ENCODE measurements around the gene TMSB15C. TPM values are rescaled to one million over a fixed set of nuclear protein-coding genes. Genes with fewer than 3 reads are reported as not detected.

The TMSB15C gene
- total RNA-seq, 1 experiment from 2014 or later, result 3.5 TPM

DNA sequence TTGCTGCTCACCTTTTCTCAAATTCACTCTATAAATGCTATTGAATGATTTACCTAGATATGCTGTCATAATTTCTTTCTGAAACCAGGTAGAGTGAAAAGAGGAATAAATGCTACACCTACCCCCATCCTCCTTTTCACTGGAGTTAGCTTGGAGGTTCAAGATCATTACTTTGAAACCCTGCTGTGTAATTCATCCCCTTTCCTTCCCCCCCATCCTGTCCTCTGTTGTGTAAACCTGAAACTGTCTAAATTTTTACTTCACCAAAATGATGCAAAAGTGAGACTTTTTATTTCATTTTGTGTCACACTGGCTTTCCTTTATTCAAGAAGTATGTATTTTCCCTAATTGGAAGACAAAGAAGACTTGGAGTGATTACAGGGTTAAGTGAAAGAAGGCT lies 41.7 kb upstream of the TMSB15C start:
- DNase-seq, result no peak
- TF ChIP-seq EZH2 (IDR thresholded peaks at IDR 0.05; ENCODE audit: low read length, unreplicated experiment), result no peak
- TF ChIP-seq, protein P1, sequence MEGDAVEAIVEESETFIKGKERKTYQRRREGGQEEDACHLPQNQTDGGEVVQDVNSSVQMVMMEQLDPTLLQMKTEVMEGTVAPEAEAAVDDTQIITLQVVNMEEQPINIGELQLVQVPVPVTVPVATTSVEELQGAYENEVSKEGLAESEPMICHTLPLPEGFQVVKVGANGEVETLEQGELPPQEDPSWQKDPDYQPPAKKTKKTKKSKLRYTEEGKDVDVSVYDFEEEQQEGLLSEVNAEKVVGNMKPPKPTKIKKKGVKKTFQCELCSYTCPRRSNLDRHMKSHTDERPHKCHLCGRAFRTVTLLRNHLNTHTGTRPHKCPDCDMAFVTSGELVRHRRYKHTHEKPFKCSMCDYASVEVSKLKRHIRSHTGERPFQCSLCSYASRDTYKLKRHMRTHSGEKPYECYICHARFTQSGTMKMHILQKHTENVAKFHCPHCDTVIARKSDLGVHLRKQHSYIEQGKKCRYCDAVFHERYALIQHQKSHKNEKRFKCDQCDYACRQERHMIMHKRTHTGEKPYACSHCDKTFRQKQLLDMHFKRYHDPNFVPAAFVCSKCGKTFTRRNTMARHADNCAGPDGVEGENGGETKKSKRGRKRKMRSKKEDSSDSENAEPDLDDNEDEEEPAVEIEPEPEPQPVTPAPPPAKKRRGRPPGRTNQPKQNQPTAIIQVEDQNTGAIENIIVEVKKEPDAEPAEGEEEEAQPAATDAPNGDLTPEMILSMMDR (conservative IDR thresholded peaks at IDR 0.05; ENCODE audit: low read depth, low read length), result no peak
- TF ChIP-seq EZH2phosphoT487 (IDR thresholded peaks at IDR 0.05; ENCODE audit: borderline replicate concordance, low read length), result no peak
- POLR2A ChIA-PET (ENCODE audit: unreplicated experiment), result no interaction called here

DNA sequence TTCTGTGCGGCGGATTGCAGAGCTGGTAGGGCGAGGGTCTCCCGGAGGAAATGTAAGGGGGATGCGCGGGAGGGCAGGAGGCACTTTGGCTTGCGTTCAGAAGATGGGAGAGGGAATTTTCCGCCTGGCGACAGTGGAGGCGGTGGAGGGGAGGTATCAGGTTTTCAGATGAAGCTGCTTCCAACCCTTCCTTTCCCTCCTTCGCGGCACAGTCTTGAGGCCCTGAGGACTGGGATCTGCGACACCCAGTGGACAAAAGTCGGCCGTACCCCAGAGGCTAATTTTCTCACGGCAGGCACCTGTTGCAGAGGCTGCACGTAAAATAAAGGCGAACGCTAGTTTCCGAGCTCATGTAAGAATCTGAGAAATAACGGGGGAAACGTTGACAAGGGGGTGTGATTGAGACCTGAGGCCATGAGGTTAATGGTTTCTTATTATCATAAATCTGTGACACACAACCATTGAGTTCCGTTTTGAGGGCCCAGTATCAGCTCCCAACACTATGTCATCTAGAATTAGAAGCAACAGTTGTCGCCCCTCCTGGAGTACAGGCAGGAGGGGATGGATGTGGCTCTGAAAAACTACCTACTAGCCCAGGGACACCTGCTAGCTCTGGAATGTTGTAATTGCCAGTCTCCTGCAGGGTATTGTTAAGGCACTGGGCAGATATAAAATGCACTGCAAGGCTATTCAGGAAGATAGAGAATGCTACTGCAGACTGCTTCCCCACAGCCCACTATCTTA lies 37.4 kb upstream of the TMSB15C start:
- intact Hi-C loops (cut with micrococcal nuclease), result loop anchor here (1.0 kb wide), 2 partner anchors 15 to 268 kb away; no protein-coding TSS in a partner anchor
- no peaks in the 10 kb centered on the region; the same call in 1 of the 2 replicates for H3K4me1 ChIP-seq (ENCODE audit: insufficient read depth, low read length)
- H4K20me1 ChIP-seq (ENCODE audit: low read length), result no peaks in the 10 kb centered on the region
- DNase-seq (peak; percentile 72), ATAC-seq (peak; percentile 89)
- TF ChIP-seq EZH2 (IDR thresholded peaks at IDR 0.05; ENCODE audit: low read length, unreplicated experiment) (no peak), EZH2phosphoT487 (IDR thresholded peaks at IDR 0.05; ENCODE audit: borderline replicate concordance, low read length) (no peak)
- TF ChIP-seq, protein P1 (conservative IDR thresholded peaks at IDR 0.05; ENCODE audit: low read depth, low read length), result peak; percentile 64
- H3K9me2 ChIP-seq (replicated peaks; ENCODE audit: low read length), result no peaks in the 10 kb centered on the region
- peaks cover 7% of the 10 kb centered on the region for H3K27me3 ChIP-seq (ENCODE audit: low read length)
- H3K4me3 ChIP-seq (ENCODE audit: low read length), result peak overlapping the region; percentile 75
- no peaks in the 10 kb centered on the region for H3K79me2 ChIP-seq (ENCODE audit: low read length)
- no peak overlapping the region for H3K27ac ChIP-seq (ENCODE audit: low read length)
- no peaks in the 10 kb centered on the region for H3F3A ChIP-seq (ENCODE audit: low read length, unreplicated experiment)
- no TSS peak for BruUV-seq (replicated peaks)
- ChIA-PET POLR2A (ENCODE audit: unreplicated experiment) (no interaction called here), CTCF (interaction anchor here (0.5 to 0.8 kb wide), 2 partner anchors 15 to 268 kb away, joined by 3 read pairs; no protein-coding TSS in a partner anchor)
- H3K4me2 ChIP-seq (ENCODE audit: low read length), result peak overlapping the region; percentile 94
- no peak overlapping the region for H3K9ac ChIP-seq (ENCODE audit: low read length)
- peak overlapping the region; percentile 88 for H2AFZ ChIP-seq (ENCODE audit: low read length)
- no peaks in the 10 kb centered on the region for H3K9me3 ChIP-seq (ENCODE audit: low read length)
- no peaks in the 10 kb centered on the region for H3K36me3 ChIP-seq (ENCODE audit: low read depth, low read length)

More for the DNA sequence above, 41.7 kb upstream of the TMSB15C start:
- no peaks in the 10 kb centered on the region for H3K9me3 ChIP-seq (ENCODE audit: low read length)
- H3K27ac ChIP-seq (ENCODE audit: low read length), result no peak overlapping the region
- H3K9me2 ChIP-seq (replicated peaks; ENCODE audit: low read length), result no peaks in the 10 kb centered on the region
- H3K4me1 ChIP-seq (ENCODE audit: insufficient read depth, low read length), result no peaks in the 10 kb centered on the region; the same call in 1 of the 2 replicates
- H2AFZ ChIP-seq (ENCODE audit: low read length), result no peak overlapping the region
- no peaks in the 10 kb centered on the region for H3K79me2 ChIP-seq (ENCODE audit: low read length)
- BruUV-seq (replicated peaks), result no TSS peak
- no peaks in the 10 kb centered on the region for H4K20me1 ChIP-seq (ENCODE audit: low read length)
- H3K9ac ChIP-seq (ENCODE audit: low read length), result no peak overlapping the region
- H3K4me2 ChIP-seq (ENCODE audit: low read length), result no peak overlapping the region
- intact Hi-C loops (cut with micrococcal nuclease), result no loop called here
- H3K36me3 ChIP-seq (ENCODE audit: low read depth, low read length), result no peaks in the 10 kb centered on the region
- no peak for ATAC-seq
- no peaks in the 10 kb centered on the region for H3F3A ChIP-seq (ENCODE audit: low read length, unreplicated experiment)
- CTCF ChIA-PET, result no interaction called here
- no peaks in the 10 kb centered on the region for H3K27me3 ChIP-seq (ENCODE audit: low read length)
- H3K4me3 ChIP-seq (ENCODE audit: low read length), result no peak overlapping the region
